Epithelial cell of prostate (primary cell): ENCODE data around the gene NFE2.
"Not testable (repeated sequence)": the region's sequence is repeated elsewhere in the genome, so short reads cannot be mapped to it uniquely, and the experiment has no call there.

Experiments used
- DNase-seq: peaks from one replicate; pipeline ENCODE4 v3.0.0-alpha.2; 2011; ENCODE audit warnings: low read depth, low spot score
- H3K27ac ChIP-seq: fragments of 450-650 bp; 2 replicates; pipeline ENCODE4 v1.5.1; 2017; ENCODE audit warnings: mild to moderate bottlenecking

Gene NFE2

DNA sequence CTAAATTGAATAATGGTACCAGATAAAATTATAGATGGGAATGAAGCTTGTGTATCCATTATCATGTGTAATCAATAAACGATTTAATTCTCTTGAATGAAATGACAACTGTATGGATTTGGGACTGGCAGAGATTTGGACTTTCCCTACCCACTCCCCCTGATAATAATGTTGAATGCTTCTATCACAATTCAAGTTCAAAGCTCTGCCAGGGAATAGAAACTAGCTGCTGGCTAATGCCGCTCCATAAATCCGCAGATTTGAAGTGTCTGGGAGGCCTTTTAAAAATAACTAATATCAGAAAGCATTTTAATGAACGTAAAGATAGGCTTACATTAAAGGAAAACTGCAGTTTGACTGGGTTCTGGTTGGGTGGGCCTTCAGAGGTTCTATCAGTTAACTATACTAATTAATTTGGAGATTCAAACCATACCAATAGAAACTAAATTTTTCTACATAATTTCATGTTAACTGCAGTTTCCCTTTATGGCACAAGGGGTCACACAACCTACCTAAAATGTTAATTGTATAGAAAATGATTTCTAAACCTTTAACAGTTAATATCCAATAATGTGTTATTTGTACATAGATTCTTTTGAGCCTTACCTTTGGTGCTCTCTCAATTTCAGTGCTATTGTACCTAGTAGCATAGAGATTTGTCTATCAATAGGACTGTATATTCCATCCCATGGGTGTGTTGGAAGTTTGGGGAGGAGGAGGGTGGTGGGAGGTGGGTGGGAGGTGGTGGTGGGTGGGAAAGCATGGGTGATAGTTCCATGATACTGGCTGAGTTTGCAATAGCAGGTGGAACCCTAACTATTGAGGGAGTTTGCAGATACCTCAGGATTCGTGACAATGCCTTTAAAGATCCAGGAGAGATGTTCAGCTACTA lies 15.4 kb downstream of the NFE2 start:
- H3K27ac ChIP-seq = peak overlapping the region; percentile 87
- DNase-seq = no peak

DNA sequence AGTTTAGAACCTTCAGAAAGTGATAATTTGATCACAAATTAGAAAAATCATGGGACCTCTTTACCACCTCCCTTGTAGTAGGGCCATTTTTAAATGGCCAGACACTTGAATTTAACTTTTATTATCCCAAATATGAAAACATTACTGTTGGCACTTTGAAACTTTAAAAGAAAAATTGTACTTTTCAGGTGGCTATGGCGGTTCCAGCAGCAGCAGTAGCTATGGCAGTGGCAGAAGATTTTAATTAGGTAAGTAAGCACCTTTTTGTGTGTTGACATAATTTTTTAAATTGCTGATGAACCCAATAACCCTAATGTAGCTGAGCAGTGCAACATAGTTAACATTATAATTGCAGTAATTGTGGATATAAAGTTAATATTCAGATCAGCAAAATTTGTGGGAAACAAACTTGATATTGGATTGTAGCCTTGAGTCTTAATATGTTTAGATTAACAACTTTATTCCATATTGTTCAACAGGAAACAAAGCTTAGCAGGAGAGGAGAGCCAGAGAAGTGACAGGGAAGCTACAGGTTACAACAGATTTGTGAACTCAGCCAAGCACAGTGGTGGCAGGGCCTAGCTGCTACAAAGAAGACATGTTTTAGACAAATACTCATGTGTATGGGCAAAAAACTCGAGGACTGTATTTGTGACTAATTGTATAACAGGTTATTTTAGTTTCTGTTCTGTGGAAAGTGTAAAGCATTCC lies 16.6 kb downstream of the NFE2 start:
- not testable (repeated sequence) for DNase-seq
- H3K27ac ChIP-seq = peak overlapping the region; percentile 87

DNA sequence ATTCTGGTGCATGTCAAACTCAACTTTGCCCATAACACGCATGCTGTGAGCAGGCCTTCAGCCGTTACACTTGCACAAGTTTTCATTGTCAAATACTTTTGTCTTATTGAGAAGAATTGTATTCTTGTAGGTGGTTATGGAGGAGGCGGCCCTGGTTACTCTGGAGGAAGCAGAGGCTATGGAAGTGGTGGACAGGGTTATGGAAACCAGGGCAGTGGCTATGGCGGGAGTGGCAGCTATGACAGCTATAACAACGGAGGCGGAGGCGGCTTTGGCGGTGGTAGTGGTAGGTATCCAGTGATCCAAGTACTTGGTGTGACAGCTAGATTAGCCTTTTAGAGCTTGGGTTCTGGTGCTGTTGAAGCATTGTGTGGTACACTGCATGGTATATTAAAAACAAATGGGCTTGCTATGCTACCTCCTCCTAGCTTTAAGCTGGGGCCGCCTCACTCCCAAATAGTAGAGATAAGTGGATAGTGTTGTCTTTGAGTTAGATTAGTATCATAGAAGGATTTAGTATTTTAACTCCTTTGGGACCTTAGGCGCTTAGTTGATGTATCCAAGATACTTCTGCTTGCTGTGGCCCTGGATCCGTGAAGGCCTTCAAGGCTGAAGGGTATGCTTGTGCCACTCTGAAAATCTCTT lies 17.7 kb downstream of the NFE2 start:
- DNase-seq = no peak
- peak overlapping the region; percentile 87 for H3K27ac ChIP-seq

DNA sequence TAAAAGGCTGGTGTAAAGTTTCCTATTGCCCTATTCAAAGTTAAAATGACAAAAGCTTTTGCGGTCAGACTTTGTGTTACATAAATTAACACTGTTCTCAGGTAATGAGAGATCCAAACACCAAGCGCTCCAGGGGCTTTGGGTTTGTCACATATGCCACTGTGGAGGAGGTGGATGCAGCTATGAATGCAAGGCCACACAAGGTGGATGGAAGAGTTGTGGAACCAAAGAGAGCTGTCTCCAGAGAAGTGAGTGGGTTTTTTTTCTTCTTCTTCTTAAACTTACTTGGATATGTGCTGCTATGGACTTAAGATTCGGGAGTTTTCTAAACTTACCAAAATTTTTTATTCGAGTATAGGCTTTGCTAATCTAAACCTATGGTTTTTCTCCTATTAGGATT lies 19.1 kb downstream of the NFE2 start:
- peak overlapping the region; percentile 87 for H3K27ac ChIP-seq
- DNase-seq = not testable (repeated sequence)

DNA sequence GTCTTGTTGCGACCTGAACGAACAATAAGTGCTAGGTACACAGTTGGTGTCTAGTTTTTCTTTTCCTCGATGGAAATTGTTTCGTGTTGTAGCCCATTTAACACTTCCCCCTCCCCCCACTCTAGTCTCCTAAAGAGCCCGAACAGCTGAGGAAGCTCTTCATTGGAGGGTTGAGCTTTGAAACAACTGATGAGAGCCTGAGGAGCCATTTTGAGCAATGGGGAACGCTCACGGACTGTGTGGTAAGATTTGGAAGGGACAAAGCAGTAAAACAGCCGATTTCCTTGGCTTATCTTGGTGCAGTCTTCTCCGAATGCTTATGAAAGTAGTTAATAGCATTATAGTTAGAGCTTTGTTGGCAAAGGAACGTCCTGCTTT lies 19.6 kb downstream of the NFE2 start:
- H3K27ac ChIP-seq = peak overlapping the region; percentile 87
- DNase-seq = not testable (repeated sequence)

DNA sequence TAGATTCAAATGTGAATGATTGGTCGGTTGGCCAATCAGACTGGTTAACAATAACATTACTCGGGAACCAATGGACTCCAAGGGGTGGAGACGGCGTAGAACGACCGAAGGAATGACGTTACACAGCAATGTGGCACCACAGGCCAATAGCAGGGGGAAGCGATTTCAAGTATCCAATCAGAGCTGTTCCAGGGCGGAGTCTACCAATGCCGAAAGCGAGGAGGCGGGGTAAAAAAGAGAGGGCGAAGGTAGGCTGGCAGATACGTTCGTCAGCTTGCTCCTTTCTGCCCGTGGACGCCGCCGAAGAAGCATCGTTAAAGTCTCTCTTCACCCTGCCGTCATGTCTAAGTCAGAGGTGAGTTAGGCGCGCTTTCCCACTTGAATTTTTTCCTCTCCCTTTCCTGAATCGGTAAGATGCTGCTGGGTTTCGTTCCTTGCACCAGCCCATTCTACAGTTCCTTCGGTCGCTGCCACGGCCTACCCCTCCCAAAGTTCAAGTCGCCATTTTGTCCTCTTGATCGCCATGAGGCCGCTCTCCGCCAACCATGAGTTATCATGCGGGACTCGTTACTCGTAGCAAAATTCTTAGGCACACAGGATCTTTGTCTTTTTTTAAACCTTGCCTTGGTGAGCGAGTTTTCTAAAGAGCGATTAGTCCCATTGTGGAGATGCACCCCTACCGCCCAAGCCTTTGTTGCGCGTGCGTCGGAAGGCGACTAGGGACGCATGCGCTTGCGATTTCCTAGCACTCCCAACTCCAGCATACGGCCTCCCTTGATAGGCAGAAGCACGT lies 20.2 kb downstream of the NFE2 start, which contains the start of gene HNRNPA1:
TSS of gene HNRNPA1 (plus strand) at position 259 of the 793 bp plus-strand sequence. CDS start at position 341, 82 bp downstream.
- H3K27ac ChIP-seq = peak within 1 kb of the TSS; percentile 87
- DNase-seq = peak; percentile 99

DNA sequence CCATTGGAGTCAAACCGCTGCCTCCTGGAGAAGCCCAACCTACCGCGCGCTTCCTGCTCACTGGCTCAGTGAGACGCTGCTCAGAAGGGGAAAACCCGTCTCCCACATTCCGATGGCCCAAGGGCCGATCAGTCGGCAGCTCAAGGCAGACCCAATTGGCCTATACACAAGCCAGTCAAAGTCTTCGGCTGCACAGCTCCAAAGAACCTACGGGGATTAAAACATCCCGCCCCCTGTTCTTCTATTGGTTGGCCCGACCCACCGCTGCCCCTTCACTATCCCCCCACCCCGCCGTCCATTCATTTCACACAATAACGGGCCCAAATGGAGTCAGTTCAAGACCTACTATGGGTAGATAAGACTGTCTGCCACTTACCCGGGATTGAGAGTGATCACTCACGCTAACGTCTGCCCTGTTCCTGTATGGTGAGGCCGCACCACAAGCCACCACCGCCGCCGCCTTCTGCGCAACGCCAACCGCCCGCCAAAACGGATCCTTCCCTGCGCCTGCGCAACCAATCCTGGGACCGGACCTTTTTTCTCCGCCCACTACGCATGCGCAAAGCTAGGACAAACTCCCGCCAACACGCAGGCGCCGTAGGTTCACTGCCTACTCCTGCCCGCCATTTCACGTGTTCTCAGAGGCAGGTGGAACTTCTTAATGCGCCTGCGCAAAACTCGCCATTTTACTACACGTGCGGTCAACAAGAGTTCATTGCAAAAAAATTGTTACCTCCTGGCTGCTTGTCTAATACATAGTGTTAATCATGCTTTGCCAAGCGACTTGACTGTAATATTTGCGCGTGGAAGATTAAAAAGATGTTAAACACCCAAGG lies 21.0 kb downstream of the NFE2 start, which contains the start of gene CBX5:
TSS of gene CBX5 (minus strand) at position 491 of the 836 bp plus-strand sequence. CDS start 22,472 bp downstream, outside the sequence.
- H3K27ac ChIP-seq = peak within 1 kb of the TSS; percentile 87
- peak; percentile 99 for DNase-seq

DNA sequence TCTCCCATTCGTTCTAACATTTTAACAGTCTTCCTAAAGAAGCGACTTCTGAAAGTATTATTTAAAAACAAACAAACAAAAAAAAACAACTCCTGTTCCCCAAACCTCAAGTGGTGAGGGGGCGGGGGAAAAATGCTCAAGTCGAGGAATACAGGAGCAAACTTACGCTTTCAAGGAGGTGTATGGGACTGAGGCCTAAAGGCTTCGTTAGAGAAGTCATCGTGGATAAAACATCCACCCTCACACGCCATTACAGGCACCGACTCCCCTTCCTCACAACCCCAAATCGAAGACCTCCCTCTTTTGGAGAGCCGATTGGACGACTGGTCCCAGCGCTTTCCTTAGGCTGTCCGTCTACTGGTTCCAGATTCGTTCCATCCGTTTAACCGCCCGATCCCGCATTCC lies 21.6 kb downstream of the NFE2 start:
- no peak for DNase-seq

DNA sequence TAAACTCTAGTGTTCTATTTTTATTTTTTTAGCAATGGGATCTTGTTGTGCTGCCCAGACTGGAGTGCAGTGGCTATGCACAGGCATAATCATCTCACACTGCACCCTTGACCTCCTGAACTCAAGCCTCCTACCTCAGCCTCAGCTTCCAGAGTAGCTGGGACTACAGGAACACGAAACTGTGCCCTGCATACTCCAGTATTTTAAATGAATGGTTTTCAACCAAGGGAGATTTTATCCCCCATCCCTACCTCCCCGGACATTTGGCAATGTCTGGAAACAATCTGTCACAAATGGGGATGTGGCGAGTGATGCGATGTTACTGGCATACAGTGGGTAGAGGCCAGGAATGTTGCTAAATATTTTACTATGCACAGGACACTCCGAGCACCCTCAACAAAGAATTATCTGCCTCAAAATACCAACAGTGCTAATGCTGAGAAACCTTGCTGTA lies 23.0 kb downstream of the NFE2 start:
- no peak for DNase-seq
- H3K27ac ChIP-seq = peak overlapping the region; percentile 87

More for the DNA sequence above, 21.6 kb downstream of the NFE2 start:
- peak overlapping the region; percentile 87 for H3K27ac ChIP-seq

DNA sequence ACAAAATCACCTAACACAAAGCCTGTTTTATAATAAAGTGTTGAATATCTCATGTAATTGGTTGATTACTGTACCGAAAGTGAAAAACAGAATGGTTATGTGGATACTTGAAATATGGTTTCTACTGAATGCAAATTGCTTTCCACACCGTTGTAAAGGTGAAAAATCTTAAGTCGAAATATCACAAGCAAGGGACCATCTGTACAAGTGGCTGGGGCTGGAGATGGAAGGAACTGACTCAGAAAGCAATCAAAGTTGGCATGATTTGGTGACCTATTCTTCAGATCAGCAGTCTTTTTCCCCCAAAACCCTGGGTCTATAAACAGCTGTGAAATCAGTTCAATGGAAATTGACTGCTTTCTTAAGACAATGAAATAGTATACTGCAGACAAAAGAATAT lies 24.4 kb downstream of the NFE2 start:
- H3K27ac ChIP-seq = no peak overlapping the region
- DNase-seq = no peak

DNA sequence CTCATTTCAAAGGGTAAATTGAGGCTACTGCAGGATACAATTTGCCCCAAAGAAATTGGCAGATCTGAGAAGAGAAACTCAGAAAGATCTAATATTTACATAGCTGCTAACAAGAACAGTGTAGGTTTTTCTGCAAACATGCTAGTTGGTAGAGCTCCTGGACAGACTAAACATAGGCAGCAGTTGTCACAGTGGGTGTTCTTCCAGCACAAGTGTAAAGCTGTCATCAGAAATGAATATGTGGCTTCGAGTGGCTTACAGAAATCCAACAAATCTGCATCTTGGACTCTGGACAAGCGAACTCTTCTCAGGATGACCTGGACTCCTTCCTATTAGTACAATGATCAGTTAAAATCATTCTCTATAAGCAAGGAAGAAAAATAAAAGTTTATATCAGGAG lies 26.8 kb downstream of the NFE2 start:
- no peak for DNase-seq
- no peak overlapping the region for H3K27ac ChIP-seq

DNA sequence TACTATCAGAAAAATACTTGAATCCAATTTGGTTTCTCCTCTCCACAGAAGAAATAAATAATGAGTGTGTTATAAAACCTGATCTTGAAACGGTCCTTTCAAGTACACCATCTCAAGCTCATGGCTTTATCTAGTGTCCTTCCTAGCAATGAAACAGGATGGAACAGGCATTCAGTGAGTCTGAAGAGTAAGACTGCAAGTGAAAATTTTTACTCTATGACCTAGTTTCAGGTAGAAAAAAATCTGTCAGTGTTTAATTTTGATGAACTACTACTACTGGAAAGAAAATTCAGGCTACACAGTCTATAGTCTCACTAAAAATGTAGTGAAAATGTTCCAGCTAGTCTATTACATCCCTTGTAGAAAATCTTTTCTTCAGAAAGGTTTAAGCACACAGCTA lies 28.6 kb downstream of the NFE2 start:
- H3K27ac ChIP-seq = no peak overlapping the region

DNA sequence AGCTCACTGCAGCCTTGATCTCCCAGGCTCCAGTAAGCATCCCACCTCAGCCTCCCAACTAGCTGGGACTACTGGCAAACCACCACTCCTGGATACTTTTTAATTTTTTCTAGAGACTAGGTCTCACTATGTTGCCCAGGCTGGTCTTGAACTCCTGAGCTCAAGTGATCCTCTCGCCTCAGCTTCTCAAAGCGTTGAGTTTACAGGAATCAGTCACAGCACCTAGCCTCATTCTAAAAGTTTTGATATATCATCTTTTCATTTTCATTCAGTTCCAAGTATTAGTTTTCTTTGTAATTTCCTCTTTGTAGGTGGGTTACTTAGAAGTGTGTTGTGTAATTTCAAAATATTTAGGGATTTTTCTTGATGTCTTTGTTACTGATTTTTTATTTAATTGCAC lies 30.5 kb downstream of the NFE2 start:
- no peak for DNase-seq
- no peak overlapping the region for H3K27ac ChIP-seq

More for the DNA sequence above, 28.6 kb downstream of the NFE2 start:
- no peak for DNase-seq

DNA sequence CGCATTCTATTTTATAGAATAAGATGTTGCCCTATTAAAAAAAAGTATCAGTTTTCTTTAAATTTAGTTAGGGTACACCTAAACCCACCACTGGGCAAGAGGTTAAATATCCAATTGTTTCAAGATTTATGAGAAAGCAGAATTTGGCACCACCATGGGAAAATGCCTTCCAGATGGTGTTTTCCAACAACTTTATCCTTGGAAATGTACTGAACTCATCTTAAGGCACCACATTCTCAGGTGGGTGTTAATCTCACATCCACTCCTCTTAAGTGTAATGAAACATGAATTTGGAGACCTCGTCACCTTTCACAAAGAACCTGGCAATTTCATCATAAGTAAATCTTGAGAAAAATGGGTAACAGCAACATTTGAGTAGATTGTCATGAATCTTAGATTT lies 34.0 kb downstream of the NFE2 start:
- no peak overlapping the region for H3K27ac ChIP-seq
- DNase-seq = no peak

DNA sequence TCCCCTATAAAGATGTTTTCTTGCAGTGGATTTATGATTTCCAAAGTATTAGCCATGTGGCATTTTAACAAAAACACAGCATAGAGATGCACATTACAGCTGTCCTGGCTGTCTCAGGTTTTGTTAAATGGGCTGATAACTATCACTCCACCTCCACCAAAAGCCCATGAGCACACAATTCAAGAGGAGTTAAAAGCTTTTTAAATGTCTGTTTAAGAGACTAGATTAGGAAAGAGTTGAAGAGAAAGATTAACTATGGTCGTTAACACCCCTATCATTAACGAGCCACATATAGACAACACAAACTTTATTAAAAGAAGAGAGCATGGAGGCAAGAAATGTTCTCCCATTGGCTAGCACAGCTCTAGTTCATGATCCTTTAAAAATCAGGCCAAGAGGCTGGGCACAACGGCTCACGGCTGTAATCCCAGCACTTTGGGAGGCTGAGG lies 35.4 kb downstream of the NFE2 start:
- H3K27ac ChIP-seq = no peak overlapping the region
- no peak for DNase-seq

DNA sequence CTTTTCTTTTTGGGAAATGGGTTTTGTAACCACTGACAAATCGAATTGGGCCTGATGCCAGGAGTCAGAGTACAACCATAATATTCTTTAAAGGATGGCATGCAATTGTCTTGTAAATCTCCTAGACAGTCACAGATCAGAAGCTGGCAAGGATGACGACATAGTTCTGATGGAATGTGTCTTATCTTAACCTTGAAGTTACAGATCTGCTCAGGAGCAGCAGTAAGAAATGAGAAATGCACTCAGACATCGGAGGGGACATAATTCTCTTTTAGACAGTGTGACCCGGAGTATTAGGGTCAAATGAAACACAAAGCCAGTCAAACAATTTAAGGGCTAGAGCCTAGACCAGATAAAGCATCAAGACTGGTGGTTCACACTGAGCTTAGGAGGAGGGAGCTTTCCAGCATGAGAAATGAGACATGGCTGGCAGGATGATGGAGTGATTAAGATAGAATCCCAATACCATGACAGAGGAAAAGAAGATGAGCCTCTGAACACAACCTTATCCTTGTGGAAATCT lies 38.4 kb downstream of the NFE2 start:
- H3K27ac ChIP-seq = peak overlapping the region; percentile 22
- no peak for DNase-seq

DNA sequence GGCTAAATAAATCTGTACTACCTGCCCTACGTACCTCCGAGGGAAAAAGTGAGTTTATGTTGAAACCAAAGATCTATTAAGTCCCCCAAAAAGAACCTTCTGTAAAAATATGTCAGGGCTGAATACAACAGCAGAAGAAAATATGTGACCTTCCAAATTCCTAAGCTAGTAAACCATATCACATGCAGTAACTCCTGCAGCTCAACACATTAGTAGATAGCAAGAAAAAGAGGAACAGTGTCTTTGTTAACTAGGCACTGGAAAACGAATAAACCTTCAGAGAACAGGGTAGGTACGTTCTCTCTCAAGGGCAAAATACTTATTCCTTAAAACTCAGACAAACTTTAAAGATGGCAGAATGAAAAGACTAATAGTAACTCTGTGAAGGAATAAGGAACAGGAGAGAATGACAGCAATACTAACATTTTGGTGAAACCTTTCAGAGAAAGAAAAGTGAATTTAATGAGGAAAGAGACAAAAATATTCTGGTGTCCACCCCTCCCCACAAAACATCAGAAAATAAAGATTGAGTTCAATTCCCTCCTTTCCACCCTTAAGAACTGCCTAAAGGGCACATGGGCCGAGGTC lies 38.9 kb downstream of the NFE2 start:
- H3K27ac ChIP-seq = peak overlapping the region; percentile 22
- DNase-seq = no peak
